ENCODE results near the gene RPL37A.
"Not testable (repeated sequence)": the region's sequence is repeated elsewhere in the genome, so short reads cannot be mapped to it uniquely, and the experiment has no call there.

RPL37A gene

GRCh38 chr2:216517447-216518225 is 19.0 kb downstream of the RPL37A start:
- DNase-seq (ENCODE audit: low read depth in 2 of 2) = no peak

DNA sequence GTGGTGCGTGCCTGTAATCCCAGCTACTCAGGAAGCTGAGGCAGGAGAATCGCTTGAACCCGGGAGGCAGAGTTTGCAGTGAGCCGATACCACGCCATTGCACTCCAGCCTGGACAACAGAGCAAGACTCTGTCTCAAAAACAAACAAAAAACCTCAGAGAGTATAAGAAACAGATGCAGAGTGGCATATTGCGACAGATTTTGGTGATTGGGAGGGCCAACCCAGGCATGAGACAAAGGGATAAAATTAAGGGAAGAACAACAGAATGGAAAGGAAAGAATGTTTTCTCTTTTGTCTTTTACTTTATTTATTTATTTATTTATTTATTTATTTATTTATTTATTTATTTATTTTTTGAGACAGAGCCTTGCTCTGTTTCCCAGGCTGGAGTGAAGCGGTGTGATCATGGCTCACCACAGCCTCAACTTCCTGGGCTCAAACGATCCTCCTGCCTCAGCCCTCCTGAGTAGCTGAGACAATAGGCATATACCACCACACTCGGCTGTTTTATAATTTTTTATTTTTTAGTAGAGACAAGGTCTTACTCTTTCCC is 20.0 kb downstream of the RPL37A start:
- not testable (repeated sequence) for DNase-seq (ENCODE audit: low read depth in 2 of 2)

DNA sequence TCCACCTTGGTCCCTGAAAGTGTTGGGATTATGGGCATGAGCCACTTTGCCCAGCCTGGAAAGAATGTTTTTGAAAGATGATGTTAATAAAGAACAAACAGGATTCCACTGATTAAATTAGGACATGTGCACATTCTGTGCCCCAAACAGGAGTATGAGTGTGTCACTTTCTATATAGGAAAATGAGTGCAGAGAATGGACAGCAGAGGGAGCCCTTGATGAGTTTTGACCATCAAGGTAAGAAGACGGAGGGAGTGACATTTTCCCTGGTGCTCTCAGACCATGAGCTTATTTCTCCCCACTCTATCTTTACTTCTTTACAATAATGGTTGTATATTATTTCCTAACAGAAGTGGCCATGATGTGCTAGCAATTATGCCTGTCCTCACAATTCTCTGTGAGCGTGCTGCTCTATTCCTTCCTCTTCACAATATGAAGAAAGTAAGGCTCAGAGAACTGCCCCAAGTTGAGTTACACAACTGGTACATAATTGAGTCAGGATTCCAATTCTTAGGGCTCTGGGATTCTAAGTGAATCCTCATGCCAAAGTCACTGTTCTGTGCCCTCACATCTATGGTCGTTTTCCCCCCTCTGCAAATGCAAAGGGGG is 20.6 kb downstream of the RPL37A start:
- DNase-seq (ENCODE audit: low read depth in 2 of 2) = peak in 1 of 2 donors; percentile 37

DNA sequence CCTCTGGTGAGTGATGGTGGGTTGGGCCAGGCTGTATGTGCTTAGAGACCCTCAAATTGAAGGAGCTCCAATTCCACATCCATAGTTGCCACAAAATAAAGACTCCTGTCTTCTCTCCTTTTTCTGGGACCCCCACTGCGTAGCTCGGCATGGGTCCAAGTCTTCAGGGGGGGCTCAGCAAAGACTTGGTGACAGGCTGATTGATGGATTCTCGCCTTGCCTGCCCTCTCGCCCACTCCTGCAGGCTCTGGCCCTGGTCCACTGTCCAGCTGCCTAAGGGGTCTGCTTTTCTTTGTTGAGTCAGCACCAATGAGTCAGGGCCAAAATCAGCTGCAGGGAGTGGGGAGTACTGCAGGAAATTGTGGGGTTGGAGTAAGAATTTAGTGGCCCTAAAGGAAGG is 21.5 kb downstream of the RPL37A start:
- no peak for DNase-seq (ENCODE audit: low read depth in 2 of 2)

DNA sequence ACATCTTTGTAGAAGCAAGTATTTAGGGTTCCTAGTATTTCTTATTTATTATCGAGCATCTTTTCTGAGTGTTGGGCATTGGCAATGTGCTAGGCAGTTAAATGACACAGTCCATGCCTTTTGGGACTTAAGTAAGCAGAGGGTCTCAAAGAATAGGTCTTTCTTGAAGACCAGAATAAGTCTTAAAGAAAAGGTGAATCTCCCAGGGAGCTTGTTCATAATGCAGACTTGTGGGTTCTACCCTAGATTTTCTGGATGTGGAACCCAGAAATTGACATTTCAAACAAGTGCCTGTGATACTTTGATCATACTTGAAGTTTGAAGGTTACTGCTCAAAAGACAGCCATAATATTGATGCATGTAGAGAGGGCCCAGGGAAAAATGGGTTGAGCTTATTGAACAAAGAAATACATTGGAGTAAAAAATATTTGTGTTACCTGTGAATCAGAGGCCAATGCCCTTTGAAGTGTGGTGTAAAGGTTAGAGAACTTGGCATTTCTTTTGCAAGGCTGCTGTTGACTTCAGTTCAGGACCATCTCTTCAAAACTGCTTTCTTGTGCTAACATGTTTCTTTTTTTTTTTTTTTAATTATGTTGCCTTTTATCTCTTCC is 24.4 kb downstream of the RPL37A start:
- DNase-seq (ENCODE audit: low read depth in 2 of 2) = no peak

- DNase-seq (ENCODE audit: low read depth in 2 of 2) = no peak
These were observed 27.3 kb downstream of the RPL37A start for GRCh38 chr2:216525972-216526371.

DNA sequence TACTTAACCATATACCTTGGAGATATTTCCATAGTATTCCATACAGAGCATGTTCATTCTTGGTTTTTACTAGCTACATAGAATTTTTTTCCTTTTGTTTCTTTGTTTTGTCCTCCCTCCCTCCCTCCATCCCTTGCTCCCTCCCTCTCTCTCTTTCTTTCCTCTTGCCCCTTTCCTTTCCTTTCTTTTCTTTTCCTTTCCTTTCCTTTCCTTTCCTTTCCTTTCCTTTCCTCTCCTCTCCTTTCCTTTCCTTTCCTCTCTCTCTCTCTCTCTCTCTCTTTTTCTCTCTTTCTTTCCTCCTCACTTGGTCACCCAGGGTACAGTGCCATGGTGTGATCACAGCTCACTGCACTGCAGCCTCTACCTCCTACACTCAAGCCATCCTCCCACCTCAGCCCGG is 28.3 kb downstream of the RPL37A start:
- no peak for DNase-seq (ENCODE audit: low read depth in 2 of 2)

- no peak for DNase-seq (ENCODE audit: low read depth in 2 of 2)
These were observed 29.0 kb downstream of the RPL37A start for GRCh38 chr2:216527600-216527999.

DNA sequence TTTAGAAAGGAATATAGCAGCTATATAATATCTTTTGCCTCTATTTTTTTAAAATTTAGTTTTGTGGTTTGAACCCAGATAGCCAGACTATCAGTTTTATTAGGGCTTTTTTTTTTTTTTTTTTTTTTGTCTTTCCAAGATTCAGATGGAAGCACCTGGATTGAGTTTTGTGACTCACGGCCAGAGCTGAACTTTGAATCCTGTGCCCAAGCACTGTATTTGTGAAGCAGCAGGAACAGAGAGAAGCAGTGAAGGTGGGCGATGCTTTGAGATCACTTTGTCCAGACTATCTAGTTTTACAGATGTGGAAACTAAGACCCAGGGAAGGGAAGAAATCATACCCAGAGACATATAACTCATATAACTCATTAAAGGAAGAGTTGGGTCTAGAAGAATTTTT is 33.9 kb downstream of the RPL37A start:
- DNase-seq (ENCODE audit: low read depth in 2 of 2) = no peak

DNA sequence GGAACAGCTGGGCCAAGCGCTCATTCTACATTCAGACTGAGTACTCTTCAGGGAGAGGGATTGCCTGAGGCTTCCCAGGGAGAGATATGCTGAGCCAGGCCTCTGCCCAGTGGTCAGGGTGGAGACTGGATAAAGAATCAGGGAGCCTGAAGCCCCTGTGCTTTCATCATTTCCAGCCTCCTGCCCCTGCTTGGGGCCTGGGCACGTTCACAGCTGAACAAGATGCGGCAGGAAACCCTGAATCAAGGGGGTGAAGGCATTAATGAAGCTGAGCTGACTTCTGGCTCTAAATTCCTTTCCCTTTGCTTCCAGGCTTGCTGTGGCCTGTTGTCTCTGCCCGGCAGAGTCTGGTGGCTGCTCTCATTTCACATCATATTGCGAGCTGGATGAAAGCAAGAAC is 35.0 kb downstream of the RPL37A start:
- no peak for DNase-seq (ENCODE audit: low read depth in 2 of 2)

DNA sequence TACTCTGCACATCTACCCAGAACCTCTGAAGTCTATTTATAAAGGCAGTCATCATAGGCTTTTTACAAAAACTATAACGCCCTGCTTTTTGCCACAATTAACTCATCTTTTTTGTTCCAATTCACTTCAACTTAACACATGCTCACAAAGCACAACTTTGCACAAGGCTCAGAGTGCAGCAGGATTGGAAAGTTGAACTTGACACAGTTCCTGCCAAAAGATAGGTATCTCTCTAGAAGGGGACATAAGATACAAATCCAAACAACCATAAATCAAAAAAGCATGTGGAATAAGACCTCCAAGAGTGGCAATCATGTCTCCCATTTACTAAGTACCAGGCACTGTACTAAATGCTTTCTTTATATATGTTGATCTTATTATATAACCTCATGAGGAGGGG is 36.2 kb downstream of the RPL37A start:
- no peak for DNase-seq (ENCODE audit: low read depth in 2 of 2)

GRCh38 chr2:216535454-216535995 is 36.9 kb downstream of the RPL37A start:
- no peak for DNase-seq (ENCODE audit: low read depth in 2 of 2)

DNA sequence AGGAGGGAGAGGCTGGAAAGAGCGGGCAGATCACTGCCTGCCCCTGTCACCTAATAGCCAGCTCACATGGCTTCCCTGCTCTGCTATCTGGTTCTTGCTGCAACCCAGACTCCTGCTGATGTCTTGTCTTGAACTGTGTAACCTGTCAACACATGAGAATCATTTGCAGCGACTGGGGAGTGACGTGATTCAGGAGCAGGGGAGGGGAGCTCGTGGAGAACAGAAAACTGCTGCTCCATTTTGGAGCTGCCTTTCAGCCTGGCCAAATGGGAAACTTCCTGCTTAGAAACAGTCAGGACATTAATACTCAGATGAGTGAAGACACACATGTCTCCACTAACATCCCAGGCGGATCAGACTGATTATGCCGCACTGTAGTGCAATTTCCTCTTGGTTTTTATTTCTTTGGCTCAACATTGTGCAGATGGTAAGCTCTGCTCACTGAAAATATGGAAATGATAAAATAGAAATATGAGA is 38.1 kb downstream of the RPL37A start:
- DNase-seq (ENCODE audit: low read depth in 2 of 2) = no peak

- DNase-seq (ENCODE audit: low read depth in 2 of 2) = no peak
These were observed 38.7 kb downstream of the RPL37A start for GRCh38 chr2:216537366-216537765.

- DNase-seq (ENCODE audit: low read depth in 2 of 2) = no peak
These were observed 39.9 kb downstream of the RPL37A start for GRCh38 chr2:216538538-216538937.

DNA sequence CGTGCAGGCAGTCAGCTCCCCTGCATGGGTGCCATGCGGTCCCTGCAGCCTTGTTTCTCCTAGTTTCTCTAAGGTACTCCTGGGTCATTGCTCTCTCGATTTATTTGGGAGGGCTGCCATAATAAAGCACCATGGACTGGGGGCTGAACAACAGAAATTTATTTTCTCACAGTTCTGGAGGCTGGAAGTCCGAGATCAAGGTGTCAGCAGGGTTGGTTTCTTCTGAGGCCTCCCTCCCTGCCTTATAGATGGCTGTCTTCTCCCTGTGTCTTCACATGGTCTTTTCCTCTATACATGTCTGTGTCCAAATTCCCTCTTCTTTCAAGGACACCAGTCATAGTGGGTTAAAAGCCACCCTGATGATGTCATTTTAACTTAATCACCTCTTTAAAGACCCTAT is 40.5 kb downstream of the RPL37A start:
- DNase-seq (ENCODE audit: low read depth in 2 of 2) = no peak

DNA sequence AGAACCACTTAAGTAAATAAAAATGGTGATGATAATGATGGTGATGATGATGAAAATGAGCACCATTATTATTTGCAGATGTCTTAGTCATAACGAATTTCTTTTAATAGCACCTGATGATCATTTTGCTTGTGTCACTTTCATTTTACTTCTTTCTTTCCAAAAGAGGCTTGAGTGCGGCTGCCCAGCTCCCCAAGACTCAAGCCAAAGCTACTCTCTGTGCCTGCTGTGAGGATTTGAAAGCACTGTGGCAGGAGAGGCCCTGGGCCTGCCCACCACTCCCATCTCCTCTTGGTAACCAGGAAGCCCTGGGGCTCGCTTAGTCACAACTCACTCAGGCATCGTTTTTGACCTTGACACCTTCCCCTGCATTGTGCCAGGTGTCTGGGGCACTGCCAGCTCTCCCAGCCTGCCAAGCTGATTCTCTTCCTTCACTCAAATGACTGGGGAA is 41.2 kb downstream of the RPL37A start:
- DNase-seq (ENCODE audit: low read depth in 2 of 2) = no peak

DNA sequence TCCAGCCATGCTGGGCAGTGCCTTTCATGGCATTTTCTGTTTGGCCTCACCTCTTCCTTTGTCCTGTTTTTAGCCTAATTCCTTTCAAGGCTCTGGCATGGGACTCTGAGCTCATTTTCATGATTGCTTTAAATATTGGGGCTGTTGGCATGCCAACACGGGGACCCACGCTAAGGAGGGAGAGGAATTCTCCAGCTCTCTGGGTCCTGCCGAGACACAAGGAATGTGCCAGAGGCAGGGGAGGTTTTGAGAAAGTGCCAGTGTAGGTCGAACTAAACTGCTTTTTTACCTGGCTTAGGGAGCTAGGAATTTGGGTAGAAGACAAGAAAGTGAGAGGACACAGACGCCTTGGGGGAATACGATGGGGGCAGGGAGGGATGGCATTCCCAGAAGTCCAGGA is 42.3 kb downstream of the RPL37A start:
- DNase-seq (ENCODE audit: low read depth in 2 of 2) = no peak

GRCh38 chr2:216541505-216541904 is 42.9 kb downstream of the RPL37A start:
- DNase-seq (ENCODE audit: low read depth in 2 of 2) = no peak

DNA sequence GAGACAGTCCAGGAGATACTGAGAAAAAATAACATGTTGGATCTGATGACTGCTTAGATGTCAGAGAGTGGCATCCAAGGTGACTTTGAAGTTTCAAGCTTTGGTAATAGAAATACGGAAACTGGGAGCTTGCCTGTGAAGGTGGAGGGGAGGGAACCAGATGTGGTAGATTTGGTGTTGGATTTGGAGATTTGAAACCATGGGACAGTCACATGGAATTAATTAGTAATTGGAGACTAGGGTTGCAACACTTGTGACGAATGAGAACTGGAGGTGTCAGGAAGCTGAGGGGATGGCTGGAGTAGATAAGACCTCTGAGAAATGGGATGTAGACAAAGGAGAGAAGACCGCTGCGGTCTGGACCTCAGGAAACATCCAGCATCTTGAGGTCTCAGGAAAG is 46.7 kb downstream of the RPL37A start:
- DNase-seq (ENCODE audit: low read depth in 2 of 2) = no peak

- DNase-seq (ENCODE audit: low read depth in 2 of 2) = no peak
These were observed 47.6 kb downstream of the RPL37A start for GRCh38 chr2:216546241-216546640.

- DNase-seq (ENCODE audit: low read depth in 2 of 2) = no peak
These were observed 48.2 kb downstream of the RPL37A start for GRCh38 chr2:216546641-216547403.

All from stimulated activated CD4-positive, alpha-beta T cell treated with anti-CD3 and anti-CD28 coated beads, Interleukin-1b, Interleukin-23, amount 100 ng/mL, for 4 hours (primary cell).